Ishikawa (cell line): ENCODE measurements around the gene TEX9.

Source experiments
- CEBPB ChIP-seq: IDR thresholded peaks from 2 replicates; pipeline ENCODE4 v1.6.1; 2012
- MAX ChIP-seq: IDR thresholded peaks from 2 replicates; pipeline ENCODE4 v1.6.1; 2012
- TEAD4 ChIP-seq: IDR thresholded peaks from 2 replicates; pipeline ENCODE4 v1.6.1; 2012

- TF ChIP-seq MAX (no peak), TEAD4 (no peak), CEBPB (no peak)
Measured at GRCh38 chr15:56323435-56323834, 41.8 kb upstream of the TEX9 start.
